Epithelial cell of esophagus (primary cell): ENCODE measurements around the gene FREM1.
A peak's percentile ranks its signal among the peaks of the same experiment; 100 is the strongest.

Experiments used
- DNase-seq: peaks from one replicate; pipeline ENCODE4 v3.0.0; 2010; ENCODE audit warnings: low read depth
- H3K4me3 ChIP-seq: 2 replicates; pipeline ENCODE4 v1.5.1; 2011; ENCODE audit warnings: mild to moderate bottlenecking, low read length, control low read depth
- TF ChIP-seq, protein P1 (sequence below): IDR thresholded peaks from 2 replicates; pipeline ENCODE4 v1.5.1; 2011; ENCODE audit warnings: low read depth, mild to moderate bottlenecking, low read length, control low read depth, inconsistent platforms; ENCODE audit not compliant: insufficient read depth; ENCODE audit errors: missing control alignments

FREM1 gene

DNA sequence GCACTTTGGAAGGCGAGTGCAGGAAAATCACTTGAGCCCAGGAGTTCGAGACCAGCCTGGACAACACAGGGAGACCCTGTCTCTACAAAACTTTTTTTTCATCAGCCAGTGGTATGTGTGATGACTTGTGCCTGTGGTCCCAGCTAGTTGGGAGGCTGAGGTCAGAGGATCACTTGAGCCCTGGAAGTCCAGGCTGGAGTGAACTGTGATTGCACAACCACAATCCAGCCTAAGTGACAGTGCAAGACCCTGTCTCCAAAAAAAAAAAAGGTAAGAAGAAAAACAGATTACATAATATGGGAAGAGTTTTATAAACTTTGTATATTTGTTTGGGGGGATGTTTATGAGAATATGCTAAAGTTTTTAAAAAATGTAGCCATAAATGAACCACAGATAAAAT lies 111.2 kb downstream of the FREM1 start:
- TF ChIP-seq, protein P1, sequence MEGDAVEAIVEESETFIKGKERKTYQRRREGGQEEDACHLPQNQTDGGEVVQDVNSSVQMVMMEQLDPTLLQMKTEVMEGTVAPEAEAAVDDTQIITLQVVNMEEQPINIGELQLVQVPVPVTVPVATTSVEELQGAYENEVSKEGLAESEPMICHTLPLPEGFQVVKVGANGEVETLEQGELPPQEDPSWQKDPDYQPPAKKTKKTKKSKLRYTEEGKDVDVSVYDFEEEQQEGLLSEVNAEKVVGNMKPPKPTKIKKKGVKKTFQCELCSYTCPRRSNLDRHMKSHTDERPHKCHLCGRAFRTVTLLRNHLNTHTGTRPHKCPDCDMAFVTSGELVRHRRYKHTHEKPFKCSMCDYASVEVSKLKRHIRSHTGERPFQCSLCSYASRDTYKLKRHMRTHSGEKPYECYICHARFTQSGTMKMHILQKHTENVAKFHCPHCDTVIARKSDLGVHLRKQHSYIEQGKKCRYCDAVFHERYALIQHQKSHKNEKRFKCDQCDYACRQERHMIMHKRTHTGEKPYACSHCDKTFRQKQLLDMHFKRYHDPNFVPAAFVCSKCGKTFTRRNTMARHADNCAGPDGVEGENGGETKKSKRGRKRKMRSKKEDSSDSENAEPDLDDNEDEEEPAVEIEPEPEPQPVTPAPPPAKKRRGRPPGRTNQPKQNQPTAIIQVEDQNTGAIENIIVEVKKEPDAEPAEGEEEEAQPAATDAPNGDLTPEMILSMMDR: no peak
- no peak overlapping the region for H3K4me3 ChIP-seq
- no peak for DNase-seq

DNA sequence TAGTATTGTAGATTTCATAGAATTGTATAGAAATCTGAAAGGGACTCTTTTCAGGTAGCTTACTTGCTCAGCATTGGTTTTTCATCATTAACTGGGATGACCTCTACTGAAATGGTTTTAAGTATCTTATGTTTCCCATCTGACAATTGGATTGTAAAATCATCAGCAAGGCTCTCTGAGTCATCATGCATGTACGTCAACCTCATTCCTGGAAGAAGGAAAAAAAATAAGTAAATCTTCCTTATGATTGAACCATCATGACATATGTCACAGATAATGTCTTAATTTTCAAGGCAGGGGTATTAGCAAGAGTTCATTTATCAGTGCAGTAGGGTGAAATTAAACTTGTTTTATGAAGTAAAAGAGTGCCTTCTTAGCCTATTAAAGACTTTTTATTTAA lies 112.8 kb downstream of the FREM1 start:
- H3K4me3 ChIP-seq: no peak overlapping the region
- DNase-seq: peak; percentile 62
- TF ChIP-seq, protein P1: no peak

DNA sequence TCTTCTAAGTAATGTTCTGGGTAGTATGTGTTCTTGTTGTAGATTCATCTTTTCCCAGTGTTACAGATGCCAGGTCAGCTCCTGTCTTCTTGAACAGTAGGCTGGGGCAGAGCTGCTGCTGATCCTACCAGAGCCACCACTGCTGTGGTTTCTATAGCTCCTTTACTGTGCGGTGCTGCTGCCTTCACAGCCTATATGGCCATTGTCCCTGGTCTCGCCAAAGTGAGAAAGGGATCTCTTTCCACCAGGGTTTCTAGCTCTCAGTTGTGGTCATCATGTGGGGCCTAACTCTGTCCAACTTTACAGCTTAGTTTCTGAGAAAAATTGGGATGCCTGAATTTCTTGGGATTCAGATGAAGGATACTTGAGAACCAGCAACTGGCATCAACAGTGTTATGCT lies 116.8 kb downstream of the FREM1 start:
- TF ChIP-seq, protein P1: no peak
- DNase-seq: no peak
- H3K4me3 ChIP-seq: no peak overlapping the region

DNA sequence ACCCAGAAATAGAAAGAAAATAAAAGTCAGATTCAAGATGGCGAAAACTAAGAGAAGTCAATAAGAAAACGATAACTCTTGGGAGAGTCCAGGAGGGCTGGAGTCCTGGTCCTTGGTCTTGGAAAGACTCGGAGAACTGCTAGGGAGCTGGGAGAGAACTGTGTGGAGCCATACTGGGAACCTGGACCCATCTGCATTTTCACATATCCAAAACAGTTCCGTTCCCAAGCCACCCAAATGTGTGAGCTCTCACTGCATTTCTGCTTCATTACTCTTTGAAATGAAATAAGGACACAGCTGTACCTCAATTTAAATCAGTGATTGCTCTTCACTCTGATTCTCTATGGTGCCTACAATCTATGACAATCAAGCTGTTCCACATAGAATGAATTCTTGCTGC lies 119.6 kb downstream of the FREM1 start:
- H3K4me3 ChIP-seq: no peak overlapping the region
- TF ChIP-seq, protein P1: no peak
- DNase-seq: no peak

DNA sequence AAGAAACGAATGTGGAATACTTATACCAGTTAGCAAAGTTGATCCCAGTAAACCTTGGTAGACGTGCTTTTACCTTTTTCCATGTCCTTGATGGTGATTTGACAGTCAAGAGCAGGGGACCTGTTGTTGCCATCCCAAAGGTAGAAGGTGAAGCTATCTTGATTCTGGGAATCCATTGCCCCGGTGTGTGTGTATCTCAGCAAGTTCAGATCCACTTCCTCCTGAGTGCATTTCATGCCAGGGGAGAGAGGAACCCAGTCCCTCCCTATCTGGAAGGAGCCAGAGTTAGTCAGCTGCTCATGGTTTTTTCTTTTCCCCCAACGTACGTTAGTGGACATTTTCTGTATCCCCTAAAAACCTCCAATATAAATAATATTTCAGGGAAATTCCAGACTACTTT lies 121.4 kb downstream of the FREM1 start:
- no peak overlapping the region for H3K4me3 ChIP-seq
- TF ChIP-seq, protein P1: no peak
- DNase-seq: no peak

DNA sequence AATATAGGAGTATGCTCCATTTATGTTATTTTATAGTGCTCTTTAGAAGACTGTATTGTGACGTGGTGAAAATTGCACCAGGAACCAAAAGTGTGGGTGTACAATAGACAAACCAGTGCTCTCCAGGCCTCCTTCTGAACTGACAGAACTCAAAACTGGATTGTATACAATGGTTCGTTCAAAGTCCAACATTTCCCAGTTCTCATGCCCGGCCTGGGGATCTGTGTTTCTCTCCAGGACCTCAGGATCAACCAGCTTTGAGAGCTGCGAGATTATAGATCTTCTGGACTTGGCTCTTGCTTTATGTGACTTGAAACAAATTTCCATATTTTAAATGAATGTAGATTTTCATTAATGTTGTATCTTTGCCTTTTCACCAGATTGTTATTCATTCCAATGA lies 126.9 kb downstream of the FREM1 start:
- TF ChIP-seq, protein P1: no peak
- no peak for DNase-seq
- no peak overlapping the region for H3K4me3 ChIP-seq

DNA sequence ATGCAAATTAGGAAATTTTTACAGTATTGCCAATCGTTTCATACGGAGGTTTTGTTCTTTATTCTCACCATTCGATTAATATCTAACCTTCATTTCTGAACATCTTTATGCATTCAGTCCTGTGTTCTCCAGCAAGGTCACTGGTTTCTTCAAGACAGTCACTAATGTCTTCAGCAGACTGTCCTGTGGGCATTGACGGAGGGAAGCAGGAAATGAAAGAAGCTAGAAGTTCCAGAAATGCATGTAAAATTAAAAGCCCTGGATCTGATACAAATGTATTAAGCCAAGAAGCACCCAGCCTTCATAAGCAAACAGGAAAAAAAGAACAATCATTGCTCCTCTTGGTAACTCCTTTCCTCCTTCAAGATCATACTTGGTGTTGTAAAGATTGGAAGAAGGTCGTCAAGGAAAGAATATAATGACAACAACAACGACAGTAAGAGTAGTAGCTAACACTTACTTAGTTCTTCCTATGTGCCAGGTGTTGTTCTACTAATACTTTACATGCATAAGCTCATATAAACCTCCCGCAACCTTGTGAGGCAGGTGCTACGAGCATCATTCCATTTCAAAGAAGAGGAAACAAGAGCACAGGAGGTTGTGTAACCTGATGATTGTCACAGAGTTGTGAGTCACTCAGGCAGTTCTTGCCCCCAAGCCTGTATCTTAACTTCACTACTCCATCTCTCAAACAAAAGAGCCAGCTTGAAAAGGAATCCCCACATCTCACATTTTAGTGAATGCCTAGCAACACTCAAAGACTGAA lies 127.8 kb downstream of the FREM1 start:
- H3K4me3 ChIP-seq: no peak overlapping the region
- peak; percentile 11 for DNase-seq
- TF ChIP-seq, protein P1: no peak
